Fibroblast of villous mesenchyme (primary cell): ENCODE results near the gene BTBD16. TPM values are rescaled to one million over a fixed set of nuclear protein-coding genes. Genes with fewer than 3 reads are reported as not detected.

ENCODE experiments used
- DNase-seq: peaks from one replicate; pipeline ENCODE4 v3.0.0-alpha.2; 2010; ENCODE audit warnings: low read depth
- H3K4me3 ChIP-seq: 2 replicates; pipeline ENCODE4 v1.5.1; 2011; ENCODE audit warnings: low read depth, mild to moderate bottlenecking, low read length
- CTCF ChIP-seq: IDR thresholded peaks from 2 replicates; pipeline ENCODE4 v1.5.1; 2012; ENCODE audit warnings: low read depth, mild to moderate bottlenecking, low read length; ENCODE audit not compliant: insufficient read depth
- total RNA-seq: library from RNA; depleted of rRNA; stranded (reverse); fragments of >200 nt; gene quantifications from 2 replicates; pipeline ENCODE4 v1.2.3, GENCODE V29; 2012

BTBD16 gene
- total RNA-seq, 1 donor, result not detected

- TF ChIP-seq CTCF, result no peak
- no peak overlapping the region for H3K4me3 ChIP-seq
- no peak for DNase-seq
Measured at GRCh38 chr10:122316224-122316884, 45.3 kb downstream of the BTBD16 start.

- no peak for DNase-seq
- no peak overlapping the region for H3K4me3 ChIP-seq
- no peak for TF ChIP-seq CTCF
Measured at GRCh38 chr10:122321960-122322359, 50.9 kb downstream of the BTBD16 start.

- H3K4me3 ChIP-seq, result no peak overlapping the region
- DNase-seq, result no peak
- TF ChIP-seq CTCF, result no peak
Measured at GRCh38 chr10:122323189-122323588, 52.1 kb downstream of the BTBD16 start.

- no peak for DNase-seq
- no peak for TF ChIP-seq CTCF
- H3K4me3 ChIP-seq, result no peak overlapping the region
Measured at GRCh38 chr10:122323941-122324675, 53.0 kb downstream of the BTBD16 start.

GRCh38 chr10:122325235-122325634 lies 54.1 kb downstream of the BTBD16 start:
- no peak overlapping the region for H3K4me3 ChIP-seq
- no peak for DNase-seq
- no peak for TF ChIP-seq CTCF

- no peak for TF ChIP-seq CTCF
Measured at GRCh38 chr10:122326385-122326784, 55.3 kb downstream of the BTBD16 start.

More at GRCh38 chr10:122326385-122326784, 55.3 kb downstream of the BTBD16 start:
- H3K4me3 ChIP-seq, result no peak overlapping the region
- DNase-seq, result no peak
